Measurements from ENCODE around the gene NEU3.

Gene NEU3

DNA sequence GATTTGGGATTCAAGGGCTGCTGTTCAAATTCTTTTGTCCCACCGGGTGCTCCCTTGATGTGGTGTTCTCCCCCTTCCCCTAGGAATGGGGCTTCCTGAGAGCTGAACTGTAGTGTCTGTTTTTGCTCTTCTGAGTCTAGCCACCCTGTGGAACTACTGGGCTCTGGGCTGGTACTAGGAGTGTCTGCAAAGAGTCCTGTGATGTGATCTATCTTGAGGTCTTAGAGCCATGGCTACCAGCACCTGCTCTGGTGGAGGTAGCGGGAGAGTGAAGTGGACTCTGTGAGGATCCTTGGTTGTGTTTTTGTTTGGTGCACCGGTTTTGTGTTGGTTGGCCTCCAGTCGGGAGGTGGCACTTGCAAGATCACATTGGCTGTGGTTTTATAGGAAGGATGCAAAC lies 61.8 kb downstream of the NEU3 start:
- no peak overlapping the region for H3K4me3 ChIP-seq (IDR thresholded peaks at IDR 0.05; ENCODE audit: insufficient read depth, low read depth, low read length)
- no peak overlapping the region for H3K9ac ChIP-seq
- H3K4me2 ChIP-seq, result no peak overlapping the region
- no peaks in the 10 kb centered on the region for H4K20me1 ChIP-seq (ENCODE audit: insufficient read depth)
- H3K4me1 ChIP-seq (ENCODE audit: low read depth, poor library complexity, severe bottlenecking), result no peaks in the 10 kb centered on the region
- TF ChIP-seq, protein P1, sequence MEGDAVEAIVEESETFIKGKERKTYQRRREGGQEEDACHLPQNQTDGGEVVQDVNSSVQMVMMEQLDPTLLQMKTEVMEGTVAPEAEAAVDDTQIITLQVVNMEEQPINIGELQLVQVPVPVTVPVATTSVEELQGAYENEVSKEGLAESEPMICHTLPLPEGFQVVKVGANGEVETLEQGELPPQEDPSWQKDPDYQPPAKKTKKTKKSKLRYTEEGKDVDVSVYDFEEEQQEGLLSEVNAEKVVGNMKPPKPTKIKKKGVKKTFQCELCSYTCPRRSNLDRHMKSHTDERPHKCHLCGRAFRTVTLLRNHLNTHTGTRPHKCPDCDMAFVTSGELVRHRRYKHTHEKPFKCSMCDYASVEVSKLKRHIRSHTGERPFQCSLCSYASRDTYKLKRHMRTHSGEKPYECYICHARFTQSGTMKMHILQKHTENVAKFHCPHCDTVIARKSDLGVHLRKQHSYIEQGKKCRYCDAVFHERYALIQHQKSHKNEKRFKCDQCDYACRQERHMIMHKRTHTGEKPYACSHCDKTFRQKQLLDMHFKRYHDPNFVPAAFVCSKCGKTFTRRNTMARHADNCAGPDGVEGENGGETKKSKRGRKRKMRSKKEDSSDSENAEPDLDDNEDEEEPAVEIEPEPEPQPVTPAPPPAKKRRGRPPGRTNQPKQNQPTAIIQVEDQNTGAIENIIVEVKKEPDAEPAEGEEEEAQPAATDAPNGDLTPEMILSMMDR (conservative IDR thresholded peaks at IDR 0.05; ENCODE audit: low read depth, low read length), result no peak
- no peak overlapping the region for H3K27ac ChIP-seq
- no peaks in the 10 kb centered on the region for H3K27me3 ChIP-seq (ENCODE audit: insufficient read depth, low read depth)
- no peaks in the 10 kb centered on the region for H3K79me2 ChIP-seq (ENCODE audit: insufficient read depth, low read depth)
- H3K36me3 ChIP-seq (ENCODE audit: insufficient read depth), result no peaks in the 10 kb centered on the region
- no peak overlapping the region for H2AFZ ChIP-seq (ENCODE audit: low read depth)

DNA sequence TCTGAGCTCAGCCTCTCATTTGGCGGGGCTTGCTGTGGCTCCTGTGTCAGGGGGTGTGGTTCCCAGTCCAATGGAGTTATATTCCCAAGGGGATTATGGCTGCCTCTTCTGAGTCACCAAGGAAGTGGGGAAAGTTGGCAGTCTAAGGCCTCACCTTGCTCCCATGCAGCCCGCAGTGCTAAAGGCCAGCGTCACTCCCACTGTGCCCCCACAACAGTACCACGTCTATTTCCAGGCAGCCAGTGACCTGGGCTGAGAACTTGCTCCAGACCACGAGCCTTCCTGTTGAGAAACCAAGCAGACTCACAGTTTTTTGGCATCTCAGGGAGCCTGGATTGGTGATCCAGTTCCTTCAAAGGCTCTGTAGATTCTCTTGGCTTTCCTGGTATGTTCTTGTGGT lies 62.3 kb downstream of the NEU3 start:
- Histone ChIP-seq H3K79me2 (ENCODE audit: insufficient read depth, low read depth) (no peaks in the 10 kb centered on the region), H3K4me3 (IDR thresholded peaks at IDR 0.05; ENCODE audit: insufficient read depth, low read depth, low read length) (no peak overlapping the region), H4K20me1 (ENCODE audit: insufficient read depth) (no peaks in the 10 kb centered on the region), H2AFZ (ENCODE audit: low read depth) (no peak overlapping the region), H3K4me1 (ENCODE audit: low read depth, poor library complexity, severe bottlenecking) (no peaks in the 10 kb centered on the region), H3K9ac (no peak overlapping the region), H3K36me3 (ENCODE audit: insufficient read depth) (no peaks in the 10 kb centered on the region), H3K4me2 (no peak overlapping the region), H3K27me3 (ENCODE audit: insufficient read depth, low read depth) (no peaks in the 10 kb centered on the region), H3K27ac (no peak overlapping the region)
- TF ChIP-seq, protein P1 (conservative IDR thresholded peaks at IDR 0.05; ENCODE audit: low read depth, low read length), result no peak

DNA sequence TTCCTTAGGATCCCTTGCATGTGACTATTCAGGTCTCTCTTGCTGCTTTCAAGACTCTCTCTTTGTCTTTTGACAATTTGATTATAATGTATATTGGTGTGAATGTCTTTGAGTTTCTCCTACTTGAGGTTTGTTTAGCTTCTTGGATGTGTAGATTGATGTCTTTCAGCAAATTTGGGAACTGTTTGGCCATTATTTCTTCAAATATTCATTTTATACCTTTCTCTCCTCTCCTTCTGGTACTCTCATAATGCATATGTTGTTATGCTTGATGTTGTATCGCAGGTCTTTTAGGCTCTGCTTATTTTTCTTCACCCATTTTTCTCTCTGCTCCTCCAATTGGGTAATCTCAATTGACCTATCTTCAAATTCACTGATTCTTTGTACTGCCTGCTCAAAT lies 63.7 kb downstream of the NEU3 start:
- H3K36me3 ChIP-seq (ENCODE audit: insufficient read depth), result no peaks in the 10 kb centered on the region
- H3K4me1 ChIP-seq (ENCODE audit: low read depth, poor library complexity, severe bottlenecking), result no peaks in the 10 kb centered on the region
- TF ChIP-seq, protein P1 (conservative IDR thresholded peaks at IDR 0.05; ENCODE audit: low read depth, low read length), result no peak
- H3K4me3 ChIP-seq (IDR thresholded peaks at IDR 0.05; ENCODE audit: insufficient read depth, low read depth, low read length), result no peak overlapping the region
- no peaks in the 10 kb centered on the region for H3K27me3 ChIP-seq (ENCODE audit: insufficient read depth, low read depth)
- no peak overlapping the region for H3K4me2 ChIP-seq
- H3K9ac ChIP-seq, result no peak overlapping the region
- no peaks in the 10 kb centered on the region for H4K20me1 ChIP-seq (ENCODE audit: insufficient read depth)
- H2AFZ ChIP-seq (ENCODE audit: low read depth), result no peak overlapping the region
- no peaks in the 10 kb centered on the region for H3K79me2 ChIP-seq (ENCODE audit: insufficient read depth, low read depth)
- no peak overlapping the region for H3K27ac ChIP-seq

DNA sequence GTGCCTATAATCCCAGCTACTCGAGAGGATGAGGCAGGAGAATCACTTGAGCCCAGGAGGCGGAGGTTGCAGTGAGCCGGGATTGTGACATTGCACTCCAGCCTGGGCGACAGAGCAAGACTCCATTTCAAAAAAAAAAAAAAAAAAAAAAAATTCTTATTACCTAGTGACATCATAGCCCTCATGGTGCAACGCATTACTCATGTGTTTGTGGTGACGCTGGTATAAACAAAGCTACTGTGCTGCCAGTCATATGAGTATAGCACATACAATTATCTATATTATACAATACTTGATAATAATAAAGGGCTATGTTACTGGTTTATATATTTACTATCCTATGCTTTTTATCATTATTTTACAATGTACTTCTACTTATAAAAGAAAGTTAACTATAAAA lies 66.8 kb downstream of the NEU3 start:
- Histone ChIP-seq H2AFZ (ENCODE audit: low read depth) (no peak overlapping the region), H3K4me2 (no peak overlapping the region), H3K27me3 (ENCODE audit: insufficient read depth, low read depth) (no peaks in the 10 kb centered on the region), H3K27ac (no peak overlapping the region), H3K36me3 (ENCODE audit: insufficient read depth) (no peaks in the 10 kb centered on the region), H3K9ac (no peak overlapping the region), H3K4me3 (IDR thresholded peaks at IDR 0.05; ENCODE audit: insufficient read depth, low read depth, low read length) (no peak overlapping the region), H4K20me1 (ENCODE audit: insufficient read depth) (no peaks in the 10 kb centered on the region), H3K79me2 (ENCODE audit: insufficient read depth, low read depth) (no peaks in the 10 kb centered on the region), H3K4me1 (ENCODE audit: low read depth, poor library complexity, severe bottlenecking) (no peaks in the 10 kb centered on the region)
- TF ChIP-seq, protein P1 (conservative IDR thresholded peaks at IDR 0.05; ENCODE audit: low read depth, low read length), result no peak

DNA sequence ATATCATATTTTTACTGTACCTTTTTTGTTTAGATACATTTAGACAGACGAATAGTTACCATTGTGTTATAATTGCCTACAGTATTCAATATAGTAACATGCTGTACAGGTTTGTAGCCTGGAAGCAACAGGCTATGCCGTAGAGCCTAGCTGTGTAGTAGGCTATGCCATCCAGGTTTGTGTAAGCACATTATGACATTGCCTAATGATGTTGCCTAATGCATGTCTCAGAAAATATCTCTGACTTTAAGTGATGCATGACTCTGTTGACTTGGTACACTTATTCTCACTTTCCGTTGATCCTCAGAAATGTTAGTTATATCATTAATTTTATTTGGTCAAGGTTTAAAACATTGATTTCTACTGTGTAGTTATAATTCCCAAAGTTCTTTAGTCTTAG lies 68.1 kb downstream of the NEU3 start:
- no peak overlapping the region for H3K9ac ChIP-seq
- no peaks in the 10 kb centered on the region for H3K79me2 ChIP-seq (ENCODE audit: insufficient read depth, low read depth)
- no peaks in the 10 kb centered on the region for H4K20me1 ChIP-seq (ENCODE audit: insufficient read depth)
- no peak overlapping the region for H3K4me3 ChIP-seq (IDR thresholded peaks at IDR 0.05; ENCODE audit: insufficient read depth, low read depth, low read length)
- no peak overlapping the region for H3K4me2 ChIP-seq
- H3K27me3 ChIP-seq (ENCODE audit: insufficient read depth, low read depth), result no peaks in the 10 kb centered on the region
- TF ChIP-seq, protein P1 (conservative IDR thresholded peaks at IDR 0.05; ENCODE audit: low read depth, low read length), result no peak
- H2AFZ ChIP-seq (ENCODE audit: low read depth), result no peak overlapping the region
- H3K4me1 ChIP-seq (ENCODE audit: low read depth, poor library complexity, severe bottlenecking), result no peaks in the 10 kb centered on the region
- H3K27ac ChIP-seq, result no peak overlapping the region
- H3K36me3 ChIP-seq (ENCODE audit: insufficient read depth), result no peaks in the 10 kb centered on the region

Measured in KMS-11 (cell line).